ENCODE measurements around the gene PRKACA.

Gene PRKACA

DNA sequence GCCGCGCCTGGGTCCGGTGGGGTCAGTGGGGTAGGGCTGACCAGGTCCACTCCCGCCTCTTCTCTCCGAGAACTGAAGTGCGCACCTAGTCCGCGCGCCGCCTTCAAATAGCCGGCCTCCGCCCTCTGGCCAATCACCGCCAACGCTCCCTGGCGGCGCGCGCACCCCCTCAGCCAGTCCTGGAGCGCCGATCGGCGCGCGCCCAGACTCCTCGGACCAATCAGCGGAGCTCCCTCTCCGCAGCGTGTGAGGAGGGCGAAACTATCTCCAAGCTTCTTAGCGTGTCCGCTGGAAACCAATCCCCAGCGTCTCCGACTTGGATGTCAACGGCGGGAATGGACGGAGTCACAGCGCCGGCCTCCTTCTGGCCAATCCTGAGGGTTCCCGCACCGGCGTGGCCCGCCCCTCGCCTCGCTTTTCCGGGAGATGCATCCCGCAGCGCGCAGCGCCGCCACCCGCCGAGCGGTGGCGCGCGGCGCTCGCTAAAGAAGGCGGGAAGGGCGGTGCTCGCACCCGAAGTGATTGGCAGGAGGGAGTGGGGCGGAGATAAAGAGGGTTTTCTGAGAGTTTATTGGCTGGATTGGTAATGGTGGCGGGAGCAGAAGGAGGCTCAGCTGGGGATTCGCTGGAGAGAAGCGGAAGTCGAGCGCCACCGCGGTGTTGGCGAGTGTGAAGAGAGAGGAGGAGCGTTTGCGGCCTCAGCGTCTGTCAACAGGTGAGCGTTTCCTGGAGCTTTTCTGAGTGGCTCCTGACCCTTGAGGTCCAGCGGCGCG, 19.1 kb upstream of the PRKACA start, which contains the start of gene ASF1B:
Gene ASF1B, minus strand, starts transcription at position 81 of the 773 bp plus-strand sequence. CDS start 133 bp downstream, outside the sequence.
- peak within 1 kb of the TSS; percentile 87 for H3K27ac Mint-ChIP-seq
- DNase-seq (ENCODE audit: low spot score in 2 of 2) (peak; percentile 92 to 97), ATAC-seq (peak; percentile 90)
- H3K4me3 Mint-ChIP-seq, result peak within 1 kb of the TSS; percentile 73
- no peaks in the 10 kb centered on the region for H3K9me3 Mint-ChIP-seq
- peaks cover 47% of the 10 kb centered on the region for H3K36me3 Mint-ChIP-seq
- H3K4me1 Mint-ChIP-seq, result peaks cover 29% of the 10 kb centered on the region

DNA sequence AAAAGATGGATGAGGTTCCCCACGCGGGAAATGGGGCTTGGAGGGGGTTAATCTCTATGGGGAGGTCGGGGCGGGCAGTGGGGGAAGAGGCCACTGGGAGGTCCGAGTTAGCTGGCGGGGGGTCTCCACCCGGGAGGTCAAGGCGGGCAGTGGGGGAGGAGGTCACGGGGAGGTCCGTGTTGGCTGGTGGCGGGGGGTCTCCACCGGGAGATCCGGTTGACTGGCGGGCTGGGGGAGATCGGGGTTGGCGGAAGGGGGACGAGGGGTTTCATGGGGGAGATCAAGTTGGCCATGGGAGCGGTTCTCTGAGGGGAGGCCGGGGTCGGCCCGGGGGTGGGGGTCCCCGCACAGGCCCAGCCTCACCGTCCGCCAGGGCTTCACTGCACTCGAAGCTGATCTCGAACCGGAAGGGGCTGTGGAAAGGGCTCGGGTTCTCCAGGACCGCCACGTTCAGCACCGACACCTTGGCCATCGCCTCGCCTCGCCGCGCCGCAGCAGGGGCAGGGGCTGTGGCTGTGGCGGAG, 18.5 kb upstream of the PRKACA start:
- ATAC-seq (no peak), DNase-seq (ENCODE audit: low spot score in 2 of 2) (no peak)
- Mint-ChIP-seq H3K36me3 (peaks cover 47% of the 10 kb centered on the region), H3K4me3 (peak overlapping the region; percentile 73), H3K9me3 (no peaks in the 10 kb centered on the region), H3K4me1 (peaks cover 29% of the 10 kb centered on the region), H3K27ac (peak overlapping the region; percentile 87)

DNA sequence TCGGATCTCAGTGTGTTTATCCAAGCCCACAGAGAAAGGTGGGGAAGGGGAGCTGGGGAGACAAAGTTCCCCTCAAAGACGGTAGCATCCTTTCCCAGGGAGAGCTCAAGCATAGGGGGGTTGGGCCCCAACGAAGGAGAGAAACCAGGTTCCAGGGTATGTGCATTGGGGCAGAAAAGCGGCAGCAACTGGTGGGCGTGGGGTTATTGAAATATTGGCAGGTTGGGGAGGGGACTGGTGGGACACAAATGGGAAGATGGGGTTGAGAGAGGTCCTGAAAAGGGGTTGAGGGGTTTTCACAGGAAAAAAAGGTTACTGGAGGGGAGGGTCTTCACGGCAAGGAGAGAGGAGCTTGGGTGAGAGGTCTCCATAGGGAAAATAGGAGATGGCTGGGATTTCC, 17.8 kb upstream of the PRKACA start:
- ATAC-seq, result no peak
- Mint-ChIP-seq H3K4me1 (peaks cover 29% of the 10 kb centered on the region), H3K4me3 (peak overlapping the region; percentile 73), H3K36me3 (peaks cover 47% of the 10 kb centered on the region), H3K27ac (peak overlapping the region; percentile 87), H3K9me3 (no peaks in the 10 kb centered on the region)
- no peak for DNase-seq (ENCODE audit: low spot score in 2 of 2)

DNA sequence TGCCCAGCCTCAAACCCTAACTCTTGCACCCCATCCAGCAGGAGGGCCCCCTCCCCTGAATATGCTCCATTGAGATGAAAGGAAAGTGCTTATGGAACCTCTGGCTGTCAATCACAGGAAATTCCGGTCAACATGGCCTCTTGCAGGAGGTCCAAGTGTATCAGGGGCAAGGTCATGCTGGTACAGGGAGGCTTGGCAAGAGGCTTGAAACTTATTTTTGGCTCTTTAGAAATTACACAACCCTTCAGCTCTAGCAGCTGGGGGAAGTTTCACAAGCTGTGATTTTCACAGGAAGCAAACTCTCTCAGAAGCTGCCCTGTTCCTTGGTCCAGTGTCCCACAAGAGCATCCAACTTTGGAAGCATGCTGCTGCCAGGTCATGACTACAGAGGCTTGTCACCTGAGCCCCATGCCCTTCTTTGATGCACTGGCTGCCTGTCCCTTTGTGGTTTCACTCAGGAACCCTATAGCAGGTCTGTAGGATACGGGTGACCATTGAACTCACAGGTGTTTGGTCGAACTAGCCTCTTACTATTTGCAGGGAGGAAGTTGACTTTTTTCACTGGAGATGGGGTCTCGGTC, 10.5 kb upstream of the PRKACA start:
- no peaks in the 10 kb centered on the region for H3K9me3 Mint-ChIP-seq
- H3K27ac Mint-ChIP-seq, result no peak overlapping the region
- DNase-seq (ENCODE audit: low spot score in 2 of 2) (no peak), ATAC-seq (no peak)
- peaks cover 41% of the 10 kb centered on the region for H3K36me3 Mint-ChIP-seq
- no peaks in the 10 kb centered on the region for H3K4me1 Mint-ChIP-seq
- no peak overlapping the region for H3K4me3 Mint-ChIP-seq

DNA sequence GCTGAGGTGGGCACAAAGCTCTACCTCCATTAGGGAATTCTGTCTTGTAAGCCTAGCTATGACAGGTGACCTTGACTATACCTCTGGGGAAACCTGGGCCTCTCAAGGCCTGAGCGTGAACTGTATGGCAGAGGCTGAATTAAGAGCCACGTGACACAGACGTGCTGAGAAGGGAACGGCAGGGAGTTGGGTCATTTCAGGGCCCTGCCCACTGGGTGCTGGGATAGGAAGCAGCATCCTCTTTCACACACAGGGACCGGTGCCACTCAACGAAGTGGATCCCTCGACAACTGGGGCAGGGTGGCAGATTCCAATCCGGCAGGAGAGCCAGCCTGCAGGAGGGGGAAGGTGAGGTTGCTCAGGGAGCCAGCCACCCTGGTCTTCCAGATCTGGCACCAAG, 9.6 kb upstream of the PRKACA start:
- no peak for ATAC-seq
- Mint-ChIP-seq H3K9me3 (no peaks in the 10 kb centered on the region), H3K4me3 (no peak overlapping the region), H3K4me1 (no peaks in the 10 kb centered on the region), H3K36me3 (peaks cover 47% of the 10 kb centered on the region), H3K27ac (no peak overlapping the region)
- DNase-seq (ENCODE audit: low spot score in 2 of 2), result no peak

DNA sequence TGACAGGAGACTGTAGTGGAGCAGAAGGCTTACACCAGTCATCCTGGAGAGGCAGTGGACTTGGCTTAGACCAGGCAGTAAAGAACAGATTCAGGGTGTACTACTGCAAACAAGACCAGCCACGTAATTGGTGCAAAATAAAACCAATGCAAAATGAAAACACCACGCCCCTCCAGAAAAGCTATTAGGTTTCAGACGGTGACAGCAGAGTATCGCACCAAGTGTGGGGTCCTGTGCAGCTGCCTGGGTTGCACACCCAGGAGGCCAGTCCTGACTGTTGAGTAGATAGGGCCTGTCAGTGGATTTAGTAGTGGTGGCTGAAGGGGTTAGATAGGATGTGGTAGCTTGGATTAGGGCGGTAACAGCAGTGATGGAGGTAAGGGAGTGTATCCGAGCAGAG, 5.4 kb upstream of the PRKACA start:
- DNase-seq (ENCODE audit: low spot score in 2 of 2), result no peak
- H3K4me1 Mint-ChIP-seq, result peaks cover 9% of the 10 kb centered on the region
- H3K36me3 Mint-ChIP-seq, result peaks cover 50% of the 10 kb centered on the region
- H3K27ac Mint-ChIP-seq, result no peak overlapping the region
- ATAC-seq, result no peak
- no peak overlapping the region for H3K4me3 Mint-ChIP-seq
- H3K9me3 Mint-ChIP-seq, result no peaks in the 10 kb centered on the region

DNA sequence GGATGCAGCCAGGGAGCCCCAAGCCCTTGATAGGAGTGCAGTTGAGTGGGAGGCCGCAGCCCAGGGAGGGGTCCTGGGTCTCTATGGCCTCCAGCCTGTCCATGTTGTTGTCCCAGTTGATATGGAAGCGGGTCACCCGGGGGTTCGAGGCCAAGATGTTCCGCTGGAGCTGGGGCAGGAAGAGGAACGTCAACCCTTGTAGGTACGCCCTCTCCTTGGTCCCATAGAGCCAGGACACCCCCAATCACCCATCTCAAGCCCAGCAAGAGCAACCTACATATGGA, 2.9 kb upstream of the PRKACA start:
- H3K36me3 Mint-ChIP-seq, result peaks cover 47% of the 10 kb centered on the region
- no peak for DNase-seq (ENCODE audit: low spot score in 2 of 2)
- ATAC-seq, result no peak
- peak overlapping the region; percentile 90 for H3K27ac Mint-ChIP-seq
- H3K4me1 Mint-ChIP-seq, result peaks cover 25% of the 10 kb centered on the region
- no peaks in the 10 kb centered on the region for H3K9me3 Mint-ChIP-seq
- H3K4me3 Mint-ChIP-seq, result no peak overlapping the region

DNA sequence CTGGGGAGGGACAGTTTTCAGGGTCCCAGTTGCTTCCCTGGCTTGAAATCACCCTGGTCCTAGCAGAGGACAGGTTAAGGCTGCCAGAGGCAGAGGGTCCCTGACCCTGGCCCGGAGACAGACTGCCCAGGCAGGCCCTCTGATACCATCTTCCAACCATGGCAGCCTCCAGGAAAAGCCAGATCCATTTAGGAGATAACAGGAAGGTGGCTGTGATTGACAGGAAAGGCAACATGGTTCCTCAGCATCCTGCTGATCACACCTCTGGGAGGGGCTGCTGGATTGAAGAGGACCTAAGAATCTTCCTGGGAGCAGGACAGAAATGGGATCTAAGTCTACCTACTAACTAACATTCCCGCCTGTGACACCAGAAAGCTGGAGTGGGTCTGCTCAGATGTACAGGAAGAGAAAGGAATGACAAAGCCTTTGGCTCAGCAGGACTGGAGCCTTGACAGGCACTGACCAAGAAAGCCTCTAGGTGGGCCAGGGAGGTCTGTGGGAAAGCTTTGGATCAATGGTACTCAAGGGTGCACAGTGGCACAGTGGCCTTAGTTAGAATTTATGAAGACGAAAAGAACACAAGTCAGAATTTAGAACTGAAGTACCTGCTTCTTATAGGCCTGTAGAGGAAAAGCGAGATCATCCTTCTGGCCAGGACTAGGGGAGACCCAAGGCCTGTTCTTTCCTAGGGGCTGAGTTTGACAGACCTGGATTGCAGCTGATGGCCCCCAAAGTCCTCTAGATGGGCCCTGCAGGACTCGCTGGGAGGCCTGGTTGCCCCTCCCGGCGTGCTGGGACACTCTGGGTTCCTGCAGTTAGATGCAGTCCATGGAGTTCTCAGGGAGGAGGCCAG, 2.3 kb upstream of the PRKACA start:
- no peak for ATAC-seq
- peaks cover 43% of the 10 kb centered on the region for H3K36me3 Mint-ChIP-seq
- no peak for DNase-seq (ENCODE audit: low spot score in 2 of 2)
- peaks cover 25% of the 10 kb centered on the region for H3K4me1 Mint-ChIP-seq
- H3K27ac Mint-ChIP-seq, result peak overlapping the region; percentile 90
- no peaks in the 10 kb centered on the region for H3K9me3 Mint-ChIP-seq
- no peak overlapping the region for H3K4me3 Mint-ChIP-seq

DNA sequence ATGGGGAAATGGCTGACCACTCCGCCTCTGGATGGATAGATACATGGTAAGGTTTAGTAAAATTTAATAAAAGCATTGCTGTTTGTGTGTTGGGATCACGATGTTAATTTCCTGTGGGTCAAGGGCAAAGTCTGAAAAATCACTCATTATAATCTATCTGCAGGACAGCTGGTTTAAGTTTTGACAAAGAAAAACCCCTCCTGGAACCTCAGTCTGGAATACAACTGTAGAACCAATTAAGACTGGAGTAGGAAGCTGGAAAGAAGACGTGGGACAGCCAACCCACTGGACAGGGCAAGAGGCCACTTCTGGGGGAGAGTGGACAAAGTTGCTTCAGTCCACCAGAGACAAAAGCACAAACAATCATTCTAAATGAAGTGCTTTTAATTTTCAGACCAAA, 1.6 kb upstream of the PRKACA start:
- Mint-ChIP-seq H3K36me3 (peaks cover 36% of the 10 kb centered on the region), H3K27ac (peak overlapping the region; percentile 90), H3K9me3 (no peaks in the 10 kb centered on the region), H3K4me3 (peak overlapping the region; percentile 89), H3K4me1 (peaks cover 25% of the 10 kb centered on the region)
- DNase-seq (ENCODE audit: low spot score in 2 of 2) (no peak), ATAC-seq (no peak)

DNA sequence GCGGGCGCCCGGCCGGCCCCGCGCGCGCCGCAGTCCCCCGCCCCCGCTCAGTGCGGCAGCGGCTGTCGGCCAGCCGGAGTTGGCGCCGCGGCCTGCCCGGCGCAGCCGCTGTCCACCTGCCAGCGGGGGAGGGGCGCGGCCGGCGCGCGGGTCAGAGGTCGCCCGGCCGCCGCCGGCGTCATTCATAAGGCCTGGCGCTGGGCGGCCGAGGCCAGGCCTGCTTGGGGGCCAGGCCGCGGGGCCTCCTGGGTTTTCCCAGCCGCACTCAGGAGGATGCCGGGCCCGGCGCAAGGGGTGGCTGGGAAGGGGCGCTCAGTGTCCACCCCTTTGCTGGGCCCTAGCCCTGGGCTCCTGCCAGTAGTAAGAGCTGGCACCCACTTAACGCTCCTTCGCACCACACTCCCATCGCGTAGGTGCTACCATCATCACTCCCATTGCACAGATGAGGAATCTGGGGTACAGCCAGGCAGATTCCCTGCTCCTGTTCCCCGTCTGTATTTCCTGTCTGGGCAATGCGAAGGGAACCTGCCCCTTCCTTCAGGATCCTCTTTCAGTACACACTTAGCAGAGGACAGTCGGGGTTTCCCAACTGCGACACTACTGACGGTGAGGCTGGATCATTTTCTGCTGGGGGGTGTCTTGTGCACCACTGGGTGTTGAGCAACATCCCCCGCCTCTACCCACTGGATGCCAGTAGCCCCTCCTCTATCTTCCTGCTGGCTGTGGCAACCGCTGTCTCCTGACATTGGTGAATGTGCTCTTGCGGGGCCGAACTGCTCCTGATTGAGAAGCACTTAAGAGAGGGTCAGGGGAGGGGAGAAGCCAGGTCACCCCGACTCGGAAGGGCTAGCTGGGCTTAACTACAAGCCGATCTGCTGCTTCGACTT, 846 bp upstream of the PRKACA start:
- DNase-seq (ENCODE audit: low spot score in 2 of 2) (peak in 1 of 2 donors; percentile 68), ATAC-seq (no peak)
- peak overlapping the region; percentile 90 for H3K27ac Mint-ChIP-seq
- H3K9me3 Mint-ChIP-seq, result no peaks in the 10 kb centered on the region
- H3K4me1 Mint-ChIP-seq, result peaks cover 32% of the 10 kb centered on the region
- H3K4me3 Mint-ChIP-seq, result peak overlapping the region; percentile 89
- peaks cover 30% of the 10 kb centered on the region for H3K36me3 Mint-ChIP-seq

DNA sequence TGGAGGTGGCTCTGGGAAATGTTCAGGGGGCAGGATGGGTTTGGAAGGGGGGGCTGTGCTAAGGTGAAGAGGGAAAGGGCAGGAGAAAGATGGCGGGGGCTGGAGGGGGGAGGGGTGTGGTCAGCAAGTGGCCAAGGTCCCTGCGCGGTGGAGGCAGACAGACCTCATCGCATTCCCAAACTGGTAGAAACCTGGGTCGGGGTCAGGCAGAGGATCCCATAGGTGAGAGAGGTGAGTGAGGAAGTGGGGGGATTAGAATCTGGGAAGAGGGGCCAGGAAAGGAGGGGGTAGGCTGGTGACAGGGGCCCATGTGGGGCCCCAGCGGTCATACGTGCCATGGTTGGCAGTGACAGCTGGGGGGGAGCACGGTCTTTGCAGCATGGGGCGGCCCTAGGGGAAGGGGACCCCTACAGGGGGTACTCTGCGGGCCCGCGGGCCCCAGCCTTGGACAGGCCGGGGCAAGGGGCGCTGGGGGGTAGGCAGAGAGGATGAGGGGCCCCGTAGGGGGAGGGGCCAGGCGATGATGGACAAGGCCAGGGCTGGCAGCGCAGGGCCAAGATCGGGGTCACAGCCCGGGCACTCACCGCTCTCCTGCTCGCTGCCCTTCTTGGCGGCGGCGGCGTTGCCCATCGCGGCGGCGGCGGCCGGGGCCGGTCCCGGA, 514 bp downstream of the PRKACA start:
- Mint-ChIP-seq H3K36me3 (peaks cover 17% of the 10 kb centered on the region), H3K9me3 (no peaks in the 10 kb centered on the region), H3K4me3 (peak overlapping the region; percentile 89), H3K4me1 (peaks cover 32% of the 10 kb centered on the region), H3K27ac (peak overlapping the region; percentile 84)
- DNase-seq (ENCODE audit: low spot score in 2 of 2) (peak in 1 of 2 donors; percentile 66), ATAC-seq (peak; percentile 2)

DNA sequence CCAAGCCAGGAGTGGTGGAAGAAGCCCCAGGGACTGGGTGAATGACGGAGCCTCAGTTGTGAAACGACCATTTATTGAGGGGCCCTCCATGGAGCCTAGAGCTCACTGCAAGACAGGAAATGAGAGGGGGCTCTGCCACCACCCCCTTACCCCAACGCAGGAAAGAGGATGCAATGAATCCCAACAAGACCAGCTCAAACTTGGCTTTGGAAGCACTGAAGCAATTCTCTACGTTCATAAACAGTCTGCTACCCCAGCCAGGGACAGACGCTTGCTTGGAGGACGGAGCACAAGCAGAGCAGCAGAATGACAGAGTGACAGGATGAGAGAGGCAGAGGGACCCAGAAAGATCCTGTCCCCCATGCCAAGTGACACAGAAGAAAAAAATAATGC, 1.0 kb downstream of the PRKACA start:
- ATAC-seq, result no peak
- Mint-ChIP-seq H3K27ac (peak overlapping the region; percentile 84), H3K4me1 (peaks cover 32% of the 10 kb centered on the region), H3K4me3 (peak overlapping the region; percentile 89), H3K36me3 (peaks cover 17% of the 10 kb centered on the region), H3K9me3 (no peaks in the 10 kb centered on the region)
- DNase-seq (ENCODE audit: low spot score in 2 of 2), result no peak

DNA sequence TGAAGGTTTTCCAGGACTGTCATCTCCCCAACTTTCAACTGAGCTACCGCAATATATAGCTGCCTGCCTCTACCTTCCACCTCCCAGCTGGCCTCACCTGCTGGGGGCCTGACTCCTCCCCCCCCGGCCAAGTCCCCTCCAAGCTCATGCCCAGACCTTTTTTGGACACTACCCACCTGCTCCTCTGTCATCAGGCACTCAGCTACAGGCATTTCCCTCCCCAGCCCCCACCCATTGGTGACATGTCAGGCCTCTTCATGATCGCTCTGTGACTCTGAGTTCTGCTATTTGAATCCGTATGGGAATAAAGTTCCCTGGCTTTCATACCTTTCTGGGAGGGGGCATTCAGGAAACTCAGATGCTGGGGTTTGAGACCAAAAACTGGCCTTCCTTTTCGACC, 1.8 kb downstream of the PRKACA start:
- H3K4me1 Mint-ChIP-seq, result peaks cover 32% of the 10 kb centered on the region
- DNase-seq (ENCODE audit: low spot score in 2 of 2), result no peak
- peak overlapping the region; percentile 89 for H3K4me3 Mint-ChIP-seq
- H3K27ac Mint-ChIP-seq, result no peak overlapping the region
- no peak for ATAC-seq
- H3K36me3 Mint-ChIP-seq, result peaks cover 17% of the 10 kb centered on the region
- no peaks in the 10 kb centered on the region for H3K9me3 Mint-ChIP-seq

DNA sequence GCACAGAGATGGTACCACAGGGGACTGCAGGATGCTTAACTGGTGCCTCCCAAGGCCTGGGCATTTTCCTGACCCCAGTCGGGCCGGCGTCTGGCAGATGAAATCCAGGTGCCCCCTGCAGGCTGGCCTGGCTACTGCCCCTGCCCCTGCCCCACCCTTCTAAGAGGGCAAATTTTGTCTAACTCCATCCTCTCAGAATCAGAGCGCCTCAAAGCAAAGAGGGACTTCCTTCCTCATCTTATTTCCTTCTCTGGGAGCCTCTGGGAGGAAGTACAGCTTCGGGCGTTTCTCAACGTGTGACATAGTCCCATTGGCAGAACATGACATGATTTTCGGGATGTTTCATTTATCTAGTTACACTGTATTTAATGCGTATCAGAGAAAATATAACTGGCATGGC, 2.7 kb downstream of the PRKACA start:
- DNase-seq (ENCODE audit: low spot score in 2 of 2) (peak in 1 of 2 donors; percentile 74), ATAC-seq (no peak)
- H3K36me3 Mint-ChIP-seq, result peaks cover 8% of the 10 kb centered on the region
- H3K9me3 Mint-ChIP-seq, result no peaks in the 10 kb centered on the region
- H3K4me3 Mint-ChIP-seq, result no peak overlapping the region
- H3K4me1 Mint-ChIP-seq, result peaks cover 32% of the 10 kb centered on the region
- H3K27ac Mint-ChIP-seq, result no peak overlapping the region
